HL-60 (cell line): ENCODE data around the gene EMD.
"Not testable (repeated sequence)": the region's sequence is repeated elsewhere in the genome, so short reads cannot be mapped to it uniquely, and the experiment has no call there.

Experiments used
- GABPA ChIP-seq: IDR thresholded peaks from 2 replicates; pipeline ENCODE4 v1.6.1; 2012; ENCODE audit warnings: low read depth
- POLR2AphosphoS5 ChIP-seq: IDR thresholded peaks from 2 replicates; pipeline ENCODE4 v1.6.1; 2012; ENCODE audit warnings: low read depth
- SPI1 ChIP-seq: IDR thresholded peaks from 2 replicates; pipeline ENCODE4 v1.6.1; 2012; ENCODE audit warnings: low read depth, mild to moderate bottlenecking, borderline replicate concordance
- TF ChIP-seq, protein P1 (sequence below): IDR thresholded peaks from one replicate; pipeline ENCODE4 v1.5.1; 2011; ENCODE audit warnings: low read length, control low read depth, inconsistent platforms; ENCODE audit not compliant: insufficient read depth
- TF ChIP-seq, protein P2 (sequence below): IDR thresholded peaks from 2 replicates; pipeline ENCODE4 v1.6.1; 2012; ENCODE audit warnings: low read depth; ENCODE audit not compliant: insufficient replicate concordance

DNA sequence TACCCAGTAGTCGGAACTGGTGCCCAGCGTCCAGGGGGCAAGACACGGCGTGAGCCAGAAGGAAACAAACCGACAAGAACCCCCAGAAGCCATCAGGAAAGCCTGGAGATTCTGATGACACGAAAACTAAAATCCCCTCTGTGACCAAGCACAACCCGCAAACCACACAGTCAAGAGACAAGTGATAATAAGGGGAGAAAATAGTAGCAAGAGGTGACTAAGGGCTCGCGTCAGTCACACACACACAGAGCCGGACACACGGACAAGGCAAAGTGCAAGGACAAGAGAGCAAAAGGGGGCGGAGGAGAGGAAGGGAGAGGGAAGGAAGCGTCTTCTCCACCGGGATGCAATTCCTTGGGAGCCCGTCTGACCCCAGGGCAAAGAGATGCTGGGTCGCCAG, 9.6 kb downstream of the EMD start:
- TF ChIP-seq, protein P1, sequence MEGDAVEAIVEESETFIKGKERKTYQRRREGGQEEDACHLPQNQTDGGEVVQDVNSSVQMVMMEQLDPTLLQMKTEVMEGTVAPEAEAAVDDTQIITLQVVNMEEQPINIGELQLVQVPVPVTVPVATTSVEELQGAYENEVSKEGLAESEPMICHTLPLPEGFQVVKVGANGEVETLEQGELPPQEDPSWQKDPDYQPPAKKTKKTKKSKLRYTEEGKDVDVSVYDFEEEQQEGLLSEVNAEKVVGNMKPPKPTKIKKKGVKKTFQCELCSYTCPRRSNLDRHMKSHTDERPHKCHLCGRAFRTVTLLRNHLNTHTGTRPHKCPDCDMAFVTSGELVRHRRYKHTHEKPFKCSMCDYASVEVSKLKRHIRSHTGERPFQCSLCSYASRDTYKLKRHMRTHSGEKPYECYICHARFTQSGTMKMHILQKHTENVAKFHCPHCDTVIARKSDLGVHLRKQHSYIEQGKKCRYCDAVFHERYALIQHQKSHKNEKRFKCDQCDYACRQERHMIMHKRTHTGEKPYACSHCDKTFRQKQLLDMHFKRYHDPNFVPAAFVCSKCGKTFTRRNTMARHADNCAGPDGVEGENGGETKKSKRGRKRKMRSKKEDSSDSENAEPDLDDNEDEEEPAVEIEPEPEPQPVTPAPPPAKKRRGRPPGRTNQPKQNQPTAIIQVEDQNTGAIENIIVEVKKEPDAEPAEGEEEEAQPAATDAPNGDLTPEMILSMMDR: not testable (repeated sequence)
- not testable (repeated sequence) for TF ChIP-seq POLR2AphosphoS5, GABPA, SPI1
- TF ChIP-seq, protein P2, sequence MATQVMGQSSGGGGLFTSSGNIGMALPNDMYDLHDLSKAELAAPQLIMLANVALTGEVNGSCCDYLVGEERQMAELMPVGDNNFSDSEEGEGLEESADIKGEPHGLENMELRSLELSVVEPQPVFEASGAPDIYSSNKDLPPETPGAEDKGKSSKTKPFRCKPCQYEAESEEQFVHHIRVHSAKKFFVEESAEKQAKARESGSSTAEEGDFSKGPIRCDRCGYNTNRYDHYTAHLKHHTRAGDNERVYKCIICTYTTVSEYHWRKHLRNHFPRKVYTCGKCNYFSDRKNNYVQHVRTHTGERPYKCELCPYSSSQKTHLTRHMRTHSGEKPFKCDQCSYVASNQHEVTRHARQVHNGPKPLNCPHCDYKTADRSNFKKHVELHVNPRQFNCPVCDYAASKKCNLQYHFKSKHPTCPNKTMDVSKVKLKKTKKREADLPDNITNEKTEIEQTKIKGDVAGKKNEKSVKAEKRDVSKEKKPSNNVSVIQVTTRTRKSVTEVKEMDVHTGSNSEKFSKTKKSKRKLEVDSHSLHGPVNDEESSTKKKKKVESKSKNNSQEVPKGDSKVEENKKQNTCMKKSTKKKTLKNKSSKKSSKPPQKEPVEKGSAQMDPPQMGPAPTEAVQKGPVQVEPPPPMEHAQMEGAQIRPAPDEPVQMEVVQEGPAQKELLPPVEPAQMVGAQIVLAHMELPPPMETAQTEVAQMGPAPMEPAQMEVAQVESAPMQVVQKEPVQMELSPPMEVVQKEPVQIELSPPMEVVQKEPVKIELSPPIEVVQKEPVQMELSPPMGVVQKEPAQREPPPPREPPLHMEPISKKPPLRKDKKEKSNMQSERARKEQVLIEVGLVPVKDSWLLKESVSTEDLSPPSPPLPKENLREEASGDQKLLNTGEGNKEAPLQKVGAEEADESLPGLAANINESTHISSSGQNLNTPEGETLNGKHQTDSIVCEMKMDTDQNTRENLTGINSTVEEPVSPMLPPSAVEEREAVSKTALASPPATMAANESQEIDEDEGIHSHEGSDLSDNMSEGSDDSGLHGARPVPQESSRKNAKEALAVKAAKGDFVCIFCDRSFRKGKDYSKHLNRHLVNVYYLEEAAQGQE: not testable (repeated sequence)
